GM19035 (cell line): ENCODE data around the gene IL36RN.

Experiments
- ATAC-seq: cut with Tn5 transposase; IDR thresholded peaks from one replicate; pipeline ENCODE4 v1.9.1; 2021; ENCODE audit not compliant: unreplicated experiment

The IL36RN gene

DNA sequence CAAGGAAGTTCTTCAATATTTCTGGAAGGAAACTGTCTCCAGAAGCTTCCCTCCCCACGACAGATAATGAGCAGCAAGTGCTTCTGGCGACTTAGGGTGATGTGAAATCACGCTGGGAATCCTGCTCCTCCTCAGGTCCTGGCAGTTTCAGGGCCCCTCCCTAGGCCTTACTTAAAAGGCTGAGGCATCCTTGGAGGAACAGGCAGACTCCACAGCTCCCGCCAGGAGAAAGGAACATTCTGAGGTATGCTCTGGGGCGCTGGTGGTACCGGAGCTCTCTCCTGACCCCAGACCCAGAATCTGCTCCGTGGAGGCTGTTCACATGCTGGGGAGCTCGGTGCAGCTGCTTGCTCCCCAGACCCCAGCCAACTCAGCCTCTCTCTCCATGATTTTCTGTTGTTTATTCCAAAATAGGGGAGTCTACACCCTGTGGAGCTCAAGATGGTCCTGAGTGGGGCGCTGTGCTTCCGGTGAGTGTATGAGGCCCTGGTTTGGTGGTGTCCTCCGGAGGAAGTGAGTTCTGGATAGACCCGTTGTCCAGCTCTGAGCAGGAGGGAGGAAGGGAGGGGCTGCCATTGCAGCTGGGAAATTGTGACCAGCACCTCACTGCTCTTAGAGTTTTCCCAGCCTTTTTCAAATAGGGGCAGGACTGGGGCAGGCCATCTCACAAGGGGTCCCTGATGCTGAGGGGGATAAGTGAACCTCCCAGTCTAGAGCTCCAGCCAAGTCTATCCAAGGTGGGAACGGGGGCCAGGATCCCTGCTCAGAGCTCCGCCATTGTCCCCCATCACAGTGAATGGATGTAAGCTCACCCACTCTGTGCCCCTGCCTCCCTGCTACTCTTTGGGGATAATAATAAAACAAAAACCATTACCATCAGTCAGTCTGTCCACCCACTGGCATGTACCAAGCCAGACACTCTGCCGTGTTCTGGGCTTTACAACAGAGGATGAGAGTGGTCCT, at the start of gene IL36RN:
IL36RN (plus strand) TSS at position 201 of the 963 bp plus-strand sequence; CDS start at position 442, 241 bp downstream.
- ATAC-seq, result no peak

DNA sequence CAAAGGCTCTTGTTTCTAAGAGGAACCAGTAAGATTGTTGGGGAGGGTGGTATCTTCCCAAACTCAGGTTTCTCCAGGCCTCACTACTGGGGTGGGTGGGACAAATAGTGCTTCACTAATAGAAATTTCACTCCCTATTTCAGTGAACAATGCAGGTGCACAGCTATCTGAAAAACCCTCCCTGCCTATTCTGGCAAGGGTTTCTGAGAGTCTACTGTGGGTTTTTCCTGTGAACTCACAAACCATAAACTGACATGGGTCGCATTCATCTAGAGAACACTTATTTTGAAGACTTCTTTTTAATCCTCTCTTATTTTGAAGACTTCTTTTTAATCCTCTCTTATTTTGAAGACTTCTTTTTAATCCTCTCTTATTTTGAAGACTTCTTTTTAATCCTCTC, 49.4 kb upstream of the IL36RN start:
- no peak for ATAC-seq

DNA sequence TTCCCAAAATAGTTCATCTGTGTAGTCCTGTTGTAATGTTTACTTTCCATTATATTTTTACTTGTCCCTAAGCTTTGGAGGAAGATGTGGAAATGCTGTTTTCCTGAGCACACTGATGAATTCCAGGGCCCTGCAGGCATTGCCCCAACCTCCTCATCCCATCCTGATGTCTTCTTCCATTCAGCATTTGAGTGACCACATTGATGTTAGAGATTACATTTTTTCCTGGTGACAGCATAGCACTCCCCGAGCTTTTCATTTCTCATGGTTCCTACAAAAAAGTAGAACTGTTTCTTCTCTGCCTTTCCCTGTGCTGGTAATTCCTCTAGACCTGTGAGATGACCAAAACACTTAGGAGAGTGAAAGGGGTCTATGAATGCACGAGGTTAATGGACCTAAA, 48.9 kb upstream of the IL36RN start:
- no peak for ATAC-seq

DNA sequence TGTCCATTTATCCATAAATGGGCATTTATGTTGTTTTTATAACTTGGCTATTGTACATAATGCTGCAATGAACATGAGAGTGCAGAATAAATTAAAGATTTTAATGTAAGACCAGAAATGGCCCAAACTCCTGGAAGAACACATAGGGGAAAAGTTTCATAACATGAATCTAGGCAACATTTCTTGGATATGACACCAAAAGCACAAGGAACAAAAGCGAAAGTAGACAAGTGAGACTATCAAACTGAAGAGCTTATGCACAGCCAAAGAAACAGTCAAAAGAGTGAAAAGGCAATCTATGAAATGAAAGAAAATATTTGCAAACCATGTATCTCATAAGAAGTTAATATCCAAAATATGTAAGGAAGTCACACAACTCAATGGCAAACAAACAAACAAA, 47.9 kb upstream of the IL36RN start:
- no peak for ATAC-seq

DNA sequence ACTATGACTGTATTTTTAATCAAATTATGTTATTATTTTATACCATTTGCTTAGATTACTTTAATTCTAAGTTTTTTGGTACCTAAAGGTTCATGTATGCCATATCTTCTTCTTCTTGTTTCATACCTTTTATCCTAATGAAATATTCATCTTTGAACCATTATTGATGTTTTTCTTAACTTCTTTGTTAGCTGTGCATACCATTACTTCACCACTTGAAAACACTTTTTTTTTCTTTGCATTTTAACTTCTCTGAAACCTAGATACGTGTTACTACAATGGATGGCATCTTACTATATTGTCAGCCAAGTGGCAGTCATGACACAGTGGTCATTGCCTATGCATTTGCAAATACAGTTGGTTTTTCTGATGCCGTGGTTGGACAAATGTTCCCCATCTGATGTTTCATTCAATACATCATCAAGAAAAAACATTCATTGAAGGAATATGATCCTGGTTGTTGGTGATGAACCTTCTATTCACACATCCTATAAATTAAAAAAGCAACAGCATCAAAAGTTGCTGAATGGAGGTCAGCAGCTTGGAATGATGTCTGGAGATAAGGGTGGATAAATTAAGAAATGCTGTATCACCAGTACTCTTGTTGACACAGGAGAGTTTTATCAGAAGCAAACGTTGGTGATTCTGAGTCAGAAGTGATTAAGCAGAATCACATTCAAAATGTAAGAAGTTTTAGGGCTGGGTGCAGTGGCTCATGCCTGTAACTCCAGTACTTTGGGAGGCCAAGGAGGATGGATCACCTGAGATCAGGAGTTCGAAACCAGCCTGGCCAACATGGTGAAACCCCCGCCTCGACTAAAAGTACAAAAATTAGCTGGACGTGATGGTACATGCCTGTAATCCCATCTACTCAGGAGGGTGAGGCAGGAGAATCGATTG, 46.3 kb upstream of the IL36RN start:
- ATAC-seq, result no peak

DNA sequence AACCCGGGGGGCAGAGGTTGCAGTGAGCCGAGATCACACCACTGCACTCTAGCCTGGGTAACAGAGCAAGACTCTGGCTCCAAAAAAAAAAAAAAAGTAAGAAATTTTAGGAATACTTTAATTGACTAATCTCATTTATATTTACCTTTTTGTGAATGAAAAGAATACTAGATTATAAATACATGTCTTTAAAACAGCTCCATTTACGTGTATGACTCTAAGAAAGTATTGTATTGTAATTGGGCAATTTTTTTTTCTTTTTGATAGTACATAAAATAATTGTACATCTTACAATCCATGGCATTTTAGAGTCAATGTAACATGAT, 45.7 kb upstream of the IL36RN start:
- ATAC-seq, result no peak

DNA sequence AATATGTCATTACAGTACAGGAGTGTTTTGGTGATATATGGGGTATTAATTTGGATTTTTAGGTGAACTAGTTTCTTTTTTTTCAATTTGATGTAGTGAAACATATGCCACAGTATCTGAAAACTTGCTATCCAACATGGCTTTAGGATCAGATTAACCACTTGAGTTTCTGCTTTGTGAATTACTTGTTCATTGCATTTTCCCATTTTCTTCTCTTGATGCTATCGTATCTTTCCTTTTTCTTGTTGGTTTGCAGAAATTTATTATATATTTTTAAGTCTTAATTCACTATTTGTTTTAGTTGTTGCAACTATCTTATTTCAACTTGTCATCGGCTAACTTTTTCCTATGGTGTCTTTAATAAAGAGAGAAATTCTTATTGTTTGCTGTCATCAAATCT, 44.9 kb upstream of the IL36RN start:
- ATAC-seq, result no peak

DNA sequence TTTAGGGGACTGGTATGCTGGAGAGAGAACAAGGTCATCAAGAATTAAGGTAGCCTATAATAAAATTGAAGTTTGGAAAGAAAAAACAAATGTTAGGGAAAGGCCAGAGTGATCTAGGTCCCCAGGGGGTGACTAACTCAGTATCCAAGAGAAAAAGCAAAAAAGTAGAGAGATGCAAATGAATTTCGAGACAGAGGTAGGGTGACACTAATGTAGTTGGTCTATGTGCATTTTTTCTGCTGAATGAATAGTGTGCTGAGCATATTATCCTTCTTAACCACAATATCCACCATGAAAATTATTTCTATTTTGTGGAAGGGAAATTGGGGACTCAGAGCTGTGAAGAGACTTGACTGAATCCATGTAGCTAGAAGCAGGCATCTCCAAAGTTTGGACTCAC, 44.0 kb upstream of the IL36RN start:
- no peak for ATAC-seq

DNA sequence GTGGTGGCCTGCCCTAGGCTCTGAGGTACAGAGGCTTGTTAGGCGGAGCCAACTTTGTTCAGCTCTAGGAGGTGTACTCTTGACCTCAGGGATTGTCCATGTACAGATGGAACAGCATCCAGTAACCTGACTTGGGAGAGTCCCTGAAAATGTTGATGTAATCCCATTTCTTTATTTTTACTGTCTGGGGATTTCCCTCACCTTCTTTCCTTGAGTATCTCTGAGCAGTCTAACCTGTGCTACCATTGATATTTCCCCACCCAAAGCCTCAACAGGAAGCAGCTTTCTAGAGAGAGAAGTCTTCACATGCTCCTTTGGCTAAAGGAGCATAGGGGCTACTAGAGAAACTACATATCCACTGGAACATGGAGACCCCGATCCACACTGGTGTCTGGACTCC, 43.3 kb upstream of the IL36RN start:
- ATAC-seq, result no peak

DNA sequence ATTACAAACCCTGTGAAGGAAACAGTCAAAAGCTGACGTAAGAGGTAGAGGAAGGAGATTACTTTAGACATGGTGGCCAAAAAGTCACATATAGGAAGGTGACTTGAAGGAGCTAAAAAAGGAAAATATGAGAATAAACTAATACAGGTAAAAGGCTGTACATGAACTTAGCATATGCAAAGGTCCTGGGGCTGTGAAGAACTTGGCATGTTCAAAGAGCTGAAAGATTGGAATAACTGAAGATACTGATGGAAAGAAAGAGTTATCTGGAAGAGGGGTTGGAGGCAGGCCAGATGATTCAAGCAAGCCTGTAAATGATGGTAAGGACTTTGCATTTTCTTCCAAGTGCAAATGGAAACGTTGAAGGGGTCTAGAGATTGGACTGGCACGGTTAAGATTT, 40.5 kb upstream of the IL36RN start:
- ATAC-seq, result no peak

DNA sequence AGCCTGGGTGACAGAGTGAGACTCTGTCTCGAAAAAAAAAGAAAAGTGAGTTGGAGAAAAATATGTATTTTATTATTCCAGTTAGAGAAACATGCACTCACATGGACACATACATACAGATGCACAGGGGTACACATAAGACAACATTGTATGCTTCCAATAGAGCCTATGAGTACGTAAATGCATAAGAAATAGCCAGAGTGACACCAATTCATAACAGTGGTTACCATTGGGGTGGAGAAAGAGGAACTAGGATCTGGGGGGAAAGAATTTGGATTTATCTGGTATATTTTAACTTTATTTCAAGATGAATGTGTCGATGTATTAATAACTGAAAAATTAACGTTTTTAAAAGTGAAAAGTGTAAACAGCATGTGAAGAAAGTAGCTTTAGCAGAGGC, 37.7 kb upstream of the IL36RN start:
- no peak for ATAC-seq

DNA sequence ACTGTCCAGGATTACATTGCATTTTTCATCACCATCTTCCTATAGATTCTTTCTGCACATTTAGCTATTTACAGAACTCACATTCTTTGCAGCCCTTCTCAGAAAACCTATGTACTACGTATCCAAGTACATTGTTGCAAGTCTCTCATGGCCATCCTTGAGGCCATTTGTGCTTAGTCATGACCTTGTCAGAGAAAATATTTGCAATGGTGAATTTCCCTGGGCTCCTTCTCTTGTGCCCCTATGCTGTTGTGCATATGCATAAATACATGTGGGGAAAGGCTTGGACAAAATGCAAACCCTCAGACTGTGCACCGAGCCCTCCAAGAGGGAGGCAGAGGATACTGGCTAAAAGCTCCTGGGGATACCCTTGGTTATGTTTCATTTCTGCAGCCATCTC, 34.2 kb upstream of the IL36RN start:
- ATAC-seq, result no peak

DNA sequence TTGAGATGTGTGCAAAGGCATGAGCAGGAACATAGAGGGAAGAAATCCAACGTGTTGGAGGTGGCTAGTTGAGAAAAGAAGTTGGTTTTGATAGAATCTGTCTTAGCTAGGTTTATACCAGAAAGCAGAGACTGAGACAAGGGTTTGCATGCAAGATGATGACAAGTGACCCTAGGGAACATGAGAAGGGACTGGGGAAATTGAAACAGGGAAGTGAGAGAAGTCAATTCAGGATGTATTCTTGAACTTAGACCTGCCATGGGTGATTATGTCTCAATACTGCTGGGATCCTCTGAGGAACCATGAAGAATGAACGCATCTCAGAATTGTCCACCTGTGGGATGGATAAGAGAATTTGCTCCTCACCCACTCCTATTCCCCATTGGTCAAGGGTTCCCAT, 33.3 kb upstream of the IL36RN start:
- no peak for ATAC-seq

DNA sequence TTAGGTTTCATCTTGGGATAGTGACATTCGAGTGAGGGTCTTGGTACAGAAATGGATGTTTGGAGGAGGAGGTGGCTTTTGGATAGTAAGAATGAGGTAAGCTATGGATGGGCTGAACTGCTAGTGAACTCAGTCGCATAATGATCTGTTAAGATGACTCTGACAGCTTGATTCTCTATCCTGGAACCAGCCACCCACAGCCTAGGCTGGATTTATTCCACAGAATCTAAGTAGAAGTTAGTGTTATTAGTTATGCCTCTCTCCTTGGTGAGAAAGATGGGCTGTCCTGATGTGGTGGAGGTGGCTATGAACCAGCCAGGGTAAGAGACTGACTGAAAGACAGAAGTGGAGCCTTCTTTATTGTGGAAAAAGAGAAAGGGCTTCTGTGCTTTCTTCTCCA, 31.3 kb upstream of the IL36RN start:
- ATAC-seq, result no peak

DNA sequence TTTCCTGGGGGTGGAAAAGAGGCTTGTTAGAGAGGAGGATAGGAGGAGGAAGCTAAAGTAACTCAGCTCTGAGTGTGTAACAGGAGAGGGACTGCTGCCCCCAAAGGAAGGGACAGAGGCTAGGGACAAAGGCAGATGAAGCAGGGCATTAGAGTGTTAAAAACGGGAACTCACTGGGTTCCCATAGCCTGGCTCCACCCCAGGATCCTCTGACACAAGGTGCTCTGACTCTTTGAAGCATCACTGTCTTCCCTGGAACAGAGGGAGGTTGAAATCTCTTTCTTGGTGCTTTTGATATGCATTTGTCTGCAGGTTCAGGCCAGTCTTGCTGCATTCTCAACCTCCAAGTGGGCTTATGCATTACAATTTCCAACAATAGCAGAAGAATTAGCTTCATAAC, 30.9 kb upstream of the IL36RN start:
- no peak for ATAC-seq

DNA sequence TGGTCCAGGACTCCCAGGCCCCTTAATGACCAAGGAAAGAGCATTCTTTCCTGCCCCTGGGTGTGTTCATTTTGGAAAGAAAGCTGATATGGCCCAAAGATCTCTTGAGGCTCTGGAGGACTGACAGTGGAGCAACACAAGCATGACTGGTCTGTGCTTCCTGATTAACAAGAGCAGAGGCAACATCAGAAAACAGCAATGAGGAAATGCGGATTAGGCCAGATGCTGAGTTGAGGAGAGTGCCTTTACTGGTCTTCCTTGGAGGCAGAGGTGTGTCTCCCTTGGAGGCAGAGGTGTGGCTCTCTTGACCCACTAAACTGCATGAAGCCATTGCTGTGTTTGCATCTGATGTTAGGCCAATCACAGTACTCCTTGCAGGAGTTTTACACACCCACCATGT, 26.3 kb upstream of the IL36RN start:
- no peak for ATAC-seq

DNA sequence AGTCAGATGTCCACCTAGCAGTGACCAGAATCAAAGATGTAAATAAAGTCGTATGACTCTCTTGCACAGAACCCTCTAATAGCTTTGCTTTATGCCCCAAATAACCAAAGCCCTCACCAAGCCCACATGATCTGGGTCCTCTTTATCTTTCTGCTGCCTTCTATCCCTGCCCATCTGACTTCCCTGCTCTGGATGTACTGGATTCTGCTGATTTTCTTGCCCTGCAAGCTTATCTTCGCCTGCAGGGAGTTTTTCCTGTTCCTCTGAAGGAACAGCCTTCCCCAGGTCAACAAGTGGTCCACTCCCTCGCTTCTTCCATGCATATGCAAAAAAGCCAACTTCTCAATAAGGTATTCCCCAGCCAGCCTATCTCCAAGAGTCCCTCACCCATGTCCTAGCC, 25.0 kb upstream of the IL36RN start:
- no peak for ATAC-seq

DNA sequence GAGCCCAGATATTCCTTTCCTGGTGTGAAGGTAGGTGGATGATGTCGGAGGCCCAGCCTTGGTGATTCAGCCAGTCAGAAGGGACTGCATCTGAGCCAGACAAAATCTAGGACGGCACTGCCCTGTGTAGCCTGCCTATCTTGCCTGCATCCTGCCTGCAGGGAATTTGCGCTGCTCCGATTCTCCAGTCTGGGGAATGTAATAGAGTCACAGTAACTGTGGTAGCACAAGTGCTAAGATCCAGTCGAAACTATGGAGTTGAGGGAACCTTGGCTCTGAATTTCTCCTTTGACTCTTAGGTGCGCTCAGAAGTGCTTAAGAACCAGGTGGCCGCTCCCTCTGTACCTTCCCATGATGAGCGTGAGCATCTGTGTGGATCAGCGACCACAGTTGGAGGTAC, 22.2 kb upstream of the IL36RN start:
- no peak for ATAC-seq

DNA sequence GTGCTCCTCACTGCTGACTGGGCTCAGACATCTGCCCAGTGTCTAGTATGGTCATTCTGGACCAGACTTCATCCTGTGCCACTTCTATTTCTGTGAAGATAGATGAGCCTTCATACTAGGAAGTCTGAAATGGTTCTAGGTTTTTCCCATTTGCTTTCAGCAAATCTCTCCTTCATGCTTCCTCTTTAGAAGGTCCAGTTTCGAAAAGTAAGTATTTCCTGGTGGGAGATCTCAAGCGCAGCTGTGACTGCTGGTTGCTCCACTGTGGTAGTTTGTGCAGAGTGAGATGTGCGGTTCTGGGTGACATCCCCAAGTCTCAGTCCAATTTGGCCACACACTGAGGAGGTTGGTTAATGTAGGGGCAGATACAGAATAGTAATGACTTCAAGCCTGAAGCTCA, 20.7 kb upstream of the IL36RN start:
- ATAC-seq, result no peak

DNA sequence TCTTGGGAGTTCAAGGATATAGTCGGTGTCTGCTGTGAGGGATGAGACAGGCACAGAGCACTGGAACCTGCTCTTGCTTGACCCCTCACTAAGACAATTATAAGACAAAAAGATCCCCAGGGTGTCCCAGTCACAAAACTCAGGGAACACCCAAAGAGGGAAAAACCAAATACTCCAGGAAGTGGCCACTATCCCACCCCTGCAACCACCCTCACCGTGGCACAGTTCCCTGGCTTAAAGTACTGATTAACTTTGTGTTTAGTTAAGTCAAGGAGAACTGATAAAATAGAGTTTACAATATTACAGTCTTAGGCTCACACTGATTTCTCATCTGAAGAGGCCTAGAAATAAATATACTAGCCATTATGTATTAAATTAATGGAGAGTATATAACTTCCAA, 19.8 kb upstream of the IL36RN start:
- ATAC-seq, result no peak

DNA sequence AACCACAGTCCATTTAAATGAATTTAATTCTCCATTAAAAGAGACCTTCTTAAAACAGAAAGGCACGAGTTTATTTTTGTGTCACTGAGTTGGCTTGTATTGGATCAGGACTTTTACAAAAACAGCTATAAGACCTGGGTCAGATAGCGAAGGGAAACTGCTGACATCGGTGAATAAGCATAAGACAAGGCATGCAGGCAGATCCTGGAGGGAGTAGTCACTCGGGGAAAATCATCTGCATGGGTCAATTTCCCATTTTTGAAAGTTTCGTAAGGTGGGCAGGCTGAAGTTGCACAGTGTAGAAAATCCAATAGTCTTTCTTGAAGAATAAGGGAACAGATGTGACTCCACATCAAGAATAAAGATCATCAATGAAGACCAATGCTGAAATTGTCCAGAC, 19.3 kb upstream of the IL36RN start:
- no peak for ATAC-seq

DNA sequence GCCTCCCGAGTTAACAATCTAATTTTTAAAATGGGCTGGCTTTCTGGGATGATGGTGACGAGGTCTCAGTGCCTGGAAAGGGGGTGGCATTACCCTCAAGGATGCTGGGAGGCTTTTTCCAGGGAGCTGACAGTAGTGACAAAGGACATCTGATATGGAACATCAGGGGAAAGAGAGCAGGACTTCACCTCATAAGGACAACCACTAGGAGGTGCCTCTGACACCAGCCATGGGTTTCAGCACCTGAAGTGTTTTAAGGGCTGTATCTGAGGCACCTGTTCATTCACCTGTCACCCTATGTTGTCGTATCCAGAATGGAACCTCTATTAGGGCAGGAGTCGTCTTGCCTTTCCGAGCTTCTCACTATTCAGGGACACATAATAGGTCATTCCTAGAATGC, 17.1 kb upstream of the IL36RN start:
- no peak for ATAC-seq
